ENCODE measurements around the gene ASTL.

ASTL gene

DNA sequence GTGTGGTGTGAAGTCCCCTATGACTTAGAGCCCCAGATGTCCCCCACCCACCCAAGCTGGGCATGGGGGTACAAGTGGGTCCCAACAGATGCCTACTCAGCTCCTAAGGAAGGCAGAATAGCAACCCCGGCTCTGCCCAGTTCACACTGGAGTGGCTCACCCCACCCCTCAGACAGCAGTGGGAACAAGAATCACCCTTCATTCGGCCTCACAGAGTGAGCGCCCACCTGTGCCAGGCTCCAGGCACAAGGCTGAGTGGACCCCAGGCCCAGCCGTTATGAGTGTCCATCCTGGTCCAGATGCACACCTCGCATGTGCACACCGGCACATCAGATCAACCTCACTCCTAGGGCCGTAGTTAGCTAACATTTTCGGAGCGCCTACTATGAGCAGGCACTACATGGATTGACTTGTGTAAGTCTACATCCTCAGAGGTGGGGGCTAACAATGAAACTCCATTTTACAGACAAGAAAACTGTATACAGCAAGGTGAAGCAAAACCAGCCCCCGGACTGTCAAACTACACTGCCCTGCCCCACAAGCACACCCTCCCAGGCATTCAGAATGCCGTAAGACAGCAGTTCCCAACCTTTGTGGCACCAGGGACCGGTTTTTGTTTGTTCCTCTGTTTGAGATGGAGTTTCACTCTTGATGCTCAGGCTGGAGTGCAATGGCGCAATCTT is 2.8 kb upstream of the ASTL start:
- no peak for DNase-seq (ENCODE audit: low read depth in 1 of 2, low spot score in 1 of 2)
- H3K27me3 ChIP-seq (ENCODE audit: insufficient read depth, poor library complexity, severe bottlenecking): no peaks in the 10 kb centered on the region
- H3K4me3 ChIP-seq (replicated peaks; ENCODE audit: insufficient read depth, low read length): no peak overlapping the region
- TF ChIP-seq POLR2AphosphoS5 (IDR thresholded peaks at IDR 0.05; ENCODE audit: low read depth) (no peak), GABPA (IDR thresholded peaks at IDR 0.05; ENCODE audit: low read depth) (no peak), SPI1 (IDR thresholded peaks at IDR 0.05; ENCODE audit: borderline replicate concordance, low read depth) (no peak)
- TF ChIP-seq, protein P1, sequence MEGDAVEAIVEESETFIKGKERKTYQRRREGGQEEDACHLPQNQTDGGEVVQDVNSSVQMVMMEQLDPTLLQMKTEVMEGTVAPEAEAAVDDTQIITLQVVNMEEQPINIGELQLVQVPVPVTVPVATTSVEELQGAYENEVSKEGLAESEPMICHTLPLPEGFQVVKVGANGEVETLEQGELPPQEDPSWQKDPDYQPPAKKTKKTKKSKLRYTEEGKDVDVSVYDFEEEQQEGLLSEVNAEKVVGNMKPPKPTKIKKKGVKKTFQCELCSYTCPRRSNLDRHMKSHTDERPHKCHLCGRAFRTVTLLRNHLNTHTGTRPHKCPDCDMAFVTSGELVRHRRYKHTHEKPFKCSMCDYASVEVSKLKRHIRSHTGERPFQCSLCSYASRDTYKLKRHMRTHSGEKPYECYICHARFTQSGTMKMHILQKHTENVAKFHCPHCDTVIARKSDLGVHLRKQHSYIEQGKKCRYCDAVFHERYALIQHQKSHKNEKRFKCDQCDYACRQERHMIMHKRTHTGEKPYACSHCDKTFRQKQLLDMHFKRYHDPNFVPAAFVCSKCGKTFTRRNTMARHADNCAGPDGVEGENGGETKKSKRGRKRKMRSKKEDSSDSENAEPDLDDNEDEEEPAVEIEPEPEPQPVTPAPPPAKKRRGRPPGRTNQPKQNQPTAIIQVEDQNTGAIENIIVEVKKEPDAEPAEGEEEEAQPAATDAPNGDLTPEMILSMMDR (IDR thresholded peaks at IDR 0.05; ENCODE audit: insufficient read depth, low read length): no peak
- TF ChIP-seq, protein P2, sequence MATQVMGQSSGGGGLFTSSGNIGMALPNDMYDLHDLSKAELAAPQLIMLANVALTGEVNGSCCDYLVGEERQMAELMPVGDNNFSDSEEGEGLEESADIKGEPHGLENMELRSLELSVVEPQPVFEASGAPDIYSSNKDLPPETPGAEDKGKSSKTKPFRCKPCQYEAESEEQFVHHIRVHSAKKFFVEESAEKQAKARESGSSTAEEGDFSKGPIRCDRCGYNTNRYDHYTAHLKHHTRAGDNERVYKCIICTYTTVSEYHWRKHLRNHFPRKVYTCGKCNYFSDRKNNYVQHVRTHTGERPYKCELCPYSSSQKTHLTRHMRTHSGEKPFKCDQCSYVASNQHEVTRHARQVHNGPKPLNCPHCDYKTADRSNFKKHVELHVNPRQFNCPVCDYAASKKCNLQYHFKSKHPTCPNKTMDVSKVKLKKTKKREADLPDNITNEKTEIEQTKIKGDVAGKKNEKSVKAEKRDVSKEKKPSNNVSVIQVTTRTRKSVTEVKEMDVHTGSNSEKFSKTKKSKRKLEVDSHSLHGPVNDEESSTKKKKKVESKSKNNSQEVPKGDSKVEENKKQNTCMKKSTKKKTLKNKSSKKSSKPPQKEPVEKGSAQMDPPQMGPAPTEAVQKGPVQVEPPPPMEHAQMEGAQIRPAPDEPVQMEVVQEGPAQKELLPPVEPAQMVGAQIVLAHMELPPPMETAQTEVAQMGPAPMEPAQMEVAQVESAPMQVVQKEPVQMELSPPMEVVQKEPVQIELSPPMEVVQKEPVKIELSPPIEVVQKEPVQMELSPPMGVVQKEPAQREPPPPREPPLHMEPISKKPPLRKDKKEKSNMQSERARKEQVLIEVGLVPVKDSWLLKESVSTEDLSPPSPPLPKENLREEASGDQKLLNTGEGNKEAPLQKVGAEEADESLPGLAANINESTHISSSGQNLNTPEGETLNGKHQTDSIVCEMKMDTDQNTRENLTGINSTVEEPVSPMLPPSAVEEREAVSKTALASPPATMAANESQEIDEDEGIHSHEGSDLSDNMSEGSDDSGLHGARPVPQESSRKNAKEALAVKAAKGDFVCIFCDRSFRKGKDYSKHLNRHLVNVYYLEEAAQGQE (IDR thresholded peaks at IDR 0.05; ENCODE audit: insufficient replicate concordance, low read depth): no peak
- H3K27ac ChIP-seq (replicated peaks): no peak overlapping the region

DNA sequence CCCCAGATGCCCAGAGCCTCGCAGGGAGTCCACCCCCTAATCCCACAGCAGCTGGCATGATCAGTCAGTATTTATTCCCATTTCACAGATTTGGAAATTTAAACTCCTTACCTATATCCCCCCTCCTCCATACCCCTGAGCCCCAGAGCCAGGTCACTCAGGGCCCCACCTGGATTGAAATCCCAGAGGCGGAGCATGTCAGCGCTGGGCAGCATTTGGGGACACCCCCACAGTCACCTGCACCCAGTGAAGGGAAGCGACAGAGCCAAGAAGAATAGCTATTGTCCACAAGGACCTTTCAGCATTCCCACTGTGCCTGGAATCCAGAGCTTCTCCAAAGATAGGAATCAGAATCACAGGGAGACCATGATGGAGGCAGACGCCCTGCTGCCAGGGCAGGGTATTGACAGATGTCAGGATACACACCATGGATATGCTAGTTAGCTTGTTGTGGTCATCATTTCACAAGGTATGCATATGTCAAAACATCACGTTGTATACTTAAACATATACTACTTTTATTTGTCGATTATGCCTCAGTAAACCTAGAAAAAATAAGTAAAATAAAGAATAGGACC is 968 bp upstream of the ASTL start:
- Histone ChIP-seq H3K27ac (replicated peaks) (no peak overlapping the region), H3K27me3 (ENCODE audit: insufficient read depth, poor library complexity, severe bottlenecking) (no peaks in the 10 kb centered on the region), H3K4me3 (replicated peaks; ENCODE audit: insufficient read depth, low read length) (no peak overlapping the region)
- TF ChIP-seq, protein P2 (IDR thresholded peaks at IDR 0.05; ENCODE audit: insufficient replicate concordance, low read depth): no peak
- TF ChIP-seq GABPA (IDR thresholded peaks at IDR 0.05; ENCODE audit: low read depth): no peak
- no peak for TF ChIP-seq POLR2AphosphoS5 (IDR thresholded peaks at IDR 0.05; ENCODE audit: low read depth)
- TF ChIP-seq, protein P1 (IDR thresholded peaks at IDR 0.05; ENCODE audit: insufficient read depth, low read length): no peak
- no peak for TF ChIP-seq SPI1 (IDR thresholded peaks at IDR 0.05; ENCODE audit: borderline replicate concordance, low read depth)
- no peak for DNase-seq (ENCODE audit: low read depth in 1 of 2, low spot score in 1 of 2)

DNA sequence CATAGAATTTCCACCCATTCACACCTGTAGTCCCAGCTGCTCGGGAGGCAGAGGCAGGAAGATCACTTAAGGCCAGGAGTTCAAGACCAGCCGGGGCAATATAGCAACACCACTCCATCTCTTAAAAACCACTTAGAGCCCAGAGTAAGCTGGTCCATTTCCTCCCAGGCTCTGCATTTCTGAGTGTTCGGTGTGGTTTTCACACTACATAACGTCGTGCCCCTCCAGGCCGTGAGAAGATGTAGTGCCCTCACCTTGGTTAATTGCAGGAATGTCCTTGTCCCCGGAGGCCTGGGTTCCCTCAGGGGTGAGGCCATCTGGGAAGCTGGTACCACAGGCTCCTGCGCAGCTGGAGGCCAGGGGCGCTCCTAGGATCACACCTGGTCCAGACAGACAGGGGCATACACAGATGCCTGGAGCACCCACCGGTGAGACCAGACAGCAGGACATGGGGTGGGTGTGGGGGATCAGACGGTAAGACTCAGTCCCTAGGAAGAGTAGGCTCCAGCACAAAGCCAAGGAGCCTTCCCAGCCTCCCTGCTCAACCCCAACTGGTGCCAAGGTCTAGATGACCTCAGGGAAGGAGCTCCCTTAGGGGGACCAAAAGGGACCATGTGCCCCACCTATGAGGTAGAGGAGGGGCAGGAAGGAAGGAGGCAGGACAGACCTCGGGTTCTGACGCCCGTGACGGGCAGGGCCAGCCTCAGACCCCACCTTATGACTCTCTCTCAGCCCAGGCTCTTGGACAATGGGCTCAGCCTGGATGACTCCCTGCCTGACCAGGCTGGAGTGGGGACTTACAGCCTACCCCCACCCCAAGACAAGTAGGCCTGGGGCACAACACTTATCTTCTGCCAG is 752 bp downstream of the ASTL start:
- TF ChIP-seq, protein P1 (IDR thresholded peaks at IDR 0.05; ENCODE audit: insufficient read depth, low read length): no peak
- TF ChIP-seq GABPA (IDR thresholded peaks at IDR 0.05; ENCODE audit: low read depth) (no peak), POLR2AphosphoS5 (IDR thresholded peaks at IDR 0.05; ENCODE audit: low read depth) (no peak), SPI1 (IDR thresholded peaks at IDR 0.05; ENCODE audit: borderline replicate concordance, low read depth) (no peak)
- TF ChIP-seq, protein P2 (IDR thresholded peaks at IDR 0.05; ENCODE audit: insufficient replicate concordance, low read depth): no peak
- DNase-seq (ENCODE audit: low read depth in 1 of 2, low spot score in 1 of 2): no peak
- Histone ChIP-seq H3K27me3 (ENCODE audit: insufficient read depth, poor library complexity, severe bottlenecking) (no peaks in the 10 kb centered on the region), H3K27ac (replicated peaks) (no peak overlapping the region), H3K4me3 (replicated peaks; ENCODE audit: insufficient read depth, low read length) (no peak overlapping the region)

Data from HL-60 (cell line).